Activated naive CD8-positive, alpha-beta T cell treated with anti-CD3 and anti-CD28 coated beads, Interleukin-2, amount 50 U/mL, for 24 hours (primary cell): ENCODE results near the gene C14orf180.
"Not testable (repeated sequence)": the region's sequence is repeated elsewhere in the genome, so short reads cannot be mapped to it uniquely, and the experiment has no call there.

ENCODE experiments used
- ATAC-seq: fragments of 150-1000 bp; cut with Tn5 transposase; one replicate; pipeline ENCODE4 v1.10.0; 2021
- DNase-seq: peaks from one replicate; pipeline ENCODE4 v3.0.0; 2021
- H3K27ac Mint-ChIP-seq: one replicate; pipeline ENCODE4 v1.8.0; 2021; ENCODE audit warnings: mild to moderate bottlenecking, mixed read lengths
- H3K27me3 Mint-ChIP-seq: one replicate; pipeline ENCODE4 v1.8.0; 2021; ENCODE audit warnings: mixed read lengths
- H3K36me3 Mint-ChIP-seq: one replicate; pipeline ENCODE4 v1.8.0; 2021; ENCODE audit warnings: low read depth, mixed read lengths
- H3K4me1 Mint-ChIP-seq: one replicate; pipeline ENCODE4 v1.8.0; 2021; ENCODE audit warnings: mixed read lengths
- H3K4me3 Mint-ChIP-seq: one replicate; pipeline ENCODE4 v1.8.0; 2021; ENCODE audit warnings: mild to moderate bottlenecking, moderate library complexity, mixed read lengths
- H3K9me3 Mint-ChIP-seq: one replicate; pipeline ENCODE4 v1.8.0; 2021; ENCODE audit warnings: mixed read lengths

C14orf180 gene

GRCh38 chr14:104576232-104576969 lies 3.2 kb upstream of the C14orf180 start:
- no peaks in the 10 kb centered on the region for H3K9me3 Mint-ChIP-seq
- H3K4me1 Mint-ChIP-seq, result no peaks in the 10 kb centered on the region
- peaks cover 1% of the 10 kb centered on the region for H3K27me3 Mint-ChIP-seq
- DNase-seq, result no peak
- H3K36me3 Mint-ChIP-seq, result no peaks in the 10 kb centered on the region
- ATAC-seq, result no peak
- no peak overlapping the region for H3K27ac Mint-ChIP-seq
- no peak overlapping the region for H3K4me3 Mint-ChIP-seq

- Mint-ChIP-seq H3K27me3 (peaks cover 2% of the 10 kb centered on the region), H3K9me3 (no peaks in the 10 kb centered on the region), H3K27ac (no peak overlapping the region), H3K36me3 (no peaks in the 10 kb centered on the region), H3K4me3 (no peak overlapping the region), H3K4me1 (no peaks in the 10 kb centered on the region)
- no peak for ATAC-seq
- DNase-seq, result no peak
These were observed 2.6 kb upstream of the C14orf180 start for GRCh38 chr14:104576970-104577332.

GRCh38 chr14:104577426-104577825 lies 2.1 kb upstream of the C14orf180 start:
- no peak for ATAC-seq
- DNase-seq, result no peak
- Mint-ChIP-seq H3K4me3 (no peak overlapping the region), H3K9me3 (no peaks in the 10 kb centered on the region), H3K4me1 (no peaks in the 10 kb centered on the region), H3K36me3 (no peaks in the 10 kb centered on the region), H3K27ac (no peak overlapping the region), H3K27me3 (peaks cover 2% of the 10 kb centered on the region)

- Mint-ChIP-seq H3K4me1 (no peaks in the 10 kb centered on the region), H3K4me3 (no peak overlapping the region), H3K36me3 (no peaks in the 10 kb centered on the region), H3K9me3 (no peaks in the 10 kb centered on the region), H3K27me3 (peaks cover 2% of the 10 kb centered on the region), H3K27ac (no peak overlapping the region)
- no peak for DNase-seq
- ATAC-seq, result no peak
These were observed 1.7 kb upstream of the C14orf180 start for GRCh38 chr14:104577847-104578301.

- peaks cover 2% of the 10 kb centered on the region for H3K27me3 Mint-ChIP-seq
- H3K9me3 Mint-ChIP-seq, result no peaks in the 10 kb centered on the region
- H3K27ac Mint-ChIP-seq, result no peak overlapping the region
- no peak for ATAC-seq
- no peaks in the 10 kb centered on the region for H3K36me3 Mint-ChIP-seq
- H3K4me1 Mint-ChIP-seq, result no peaks in the 10 kb centered on the region
- no peak for DNase-seq
- H3K4me3 Mint-ChIP-seq, result no peak overlapping the region
These were observed 1.2 kb upstream of the C14orf180 start for GRCh38 chr14:104578321-104578720.

- H3K27me3 Mint-ChIP-seq, DNase-seq, H3K27ac Mint-ChIP-seq, H3K9me3 Mint-ChIP-seq, ATAC-seq, H3K36me3 Mint-ChIP-seq, H3K4me1 Mint-ChIP-seq, H3K4me3 Mint-ChIP-seq: not testable (repeated sequence)
These were observed 375 bp downstream of the C14orf180 start for GRCh38 chr14:104579939-104580338.

- H3K36me3 Mint-ChIP-seq, result no peaks in the 10 kb centered on the region
- peaks cover 7% of the 10 kb centered on the region for H3K27me3 Mint-ChIP-seq
- H3K27ac Mint-ChIP-seq, result no peak overlapping the region
- DNase-seq (no peak), ATAC-seq (no peak)
- no peaks in the 10 kb centered on the region for H3K4me1 Mint-ChIP-seq
- H3K4me3 Mint-ChIP-seq, result no peak overlapping the region
- no peaks in the 10 kb centered on the region for H3K9me3 Mint-ChIP-seq
These were observed 1.4 kb downstream of the C14orf180 start for GRCh38 chr14:104580961-104581360.

GRCh38 chr14:104581521-104581920 lies 2.0 kb downstream of the C14orf180 start:
- H3K27me3 Mint-ChIP-seq, result peaks cover 7% of the 10 kb centered on the region
- H3K27ac Mint-ChIP-seq, result no peak overlapping the region
- DNase-seq, result no peak
- H3K36me3 Mint-ChIP-seq, result no peaks in the 10 kb centered on the region
- no peak for ATAC-seq
- no peaks in the 10 kb centered on the region for H3K4me1 Mint-ChIP-seq
- no peak overlapping the region for H3K4me3 Mint-ChIP-seq
- no peaks in the 10 kb centered on the region for H3K9me3 Mint-ChIP-seq

GRCh38 chr14:104582005-104582404 lies 2.4 kb downstream of the C14orf180 start:
- no peak overlapping the region for H3K27ac Mint-ChIP-seq
- H3K4me1 Mint-ChIP-seq, result no peaks in the 10 kb centered on the region
- H3K9me3 Mint-ChIP-seq, result no peaks in the 10 kb centered on the region
- DNase-seq (no peak), ATAC-seq (no peak)
- peaks cover 7% of the 10 kb centered on the region for H3K27me3 Mint-ChIP-seq
- no peaks in the 10 kb centered on the region for H3K36me3 Mint-ChIP-seq
- no peak overlapping the region for H3K4me3 Mint-ChIP-seq

- Mint-ChIP-seq H3K27ac (no peak overlapping the region), H3K36me3 (no peaks in the 10 kb centered on the region), H3K27me3 (peaks cover 7% of the 10 kb centered on the region), H3K4me3 (no peak overlapping the region), H3K4me1 (no peaks in the 10 kb centered on the region), H3K9me3 (no peaks in the 10 kb centered on the region)
- ATAC-seq, result no peak
- no peak for DNase-seq
These were observed 3.1 kb downstream of the C14orf180 start for GRCh38 chr14:104582662-104583061.

GRCh38 chr14:104583424-104584306 lies 4.1 kb downstream of the C14orf180 start:
- H3K9me3 Mint-ChIP-seq, result no peaks in the 10 kb centered on the region
- DNase-seq (no peak), ATAC-seq (no peak)
- no peaks in the 10 kb centered on the region for H3K4me1 Mint-ChIP-seq
- H3K4me3 Mint-ChIP-seq, result no peak overlapping the region
- H3K27me3 Mint-ChIP-seq, result peaks cover 7% of the 10 kb centered on the region
- no peak overlapping the region for H3K27ac Mint-ChIP-seq
- H3K36me3 Mint-ChIP-seq, result no peaks in the 10 kb centered on the region

- Mint-ChIP-seq H3K36me3 (no peaks in the 10 kb centered on the region), H3K4me3 (no peak overlapping the region), H3K27me3 (peaks cover 7% of the 10 kb centered on the region), H3K4me1 (no peaks in the 10 kb centered on the region), H3K9me3 (no peaks in the 10 kb centered on the region), H3K27ac (no peak overlapping the region)
- DNase-seq (no peak), ATAC-seq (no peak)
These were observed 5.0 kb downstream of the C14orf180 start for GRCh38 chr14:104584557-104584956.

GRCh38 chr14:104585966-104586697 lies 6.6 kb downstream of the C14orf180 start:
- Mint-ChIP-seq H3K27ac (no peak overlapping the region), H3K27me3 (peaks cover 7% of the 10 kb centered on the region), H3K9me3 (no peaks in the 10 kb centered on the region), H3K36me3 (no peaks in the 10 kb centered on the region), H3K4me3 (no peak overlapping the region), H3K4me1 (no peaks in the 10 kb centered on the region)
- DNase-seq (no peak), ATAC-seq (no peak)

GRCh38 chr14:104586832-104587620 lies 7.5 kb downstream of the C14orf180 start:
- no peak for DNase-seq
- Mint-ChIP-seq H3K27ac (no peak overlapping the region), H3K4me1 (no peaks in the 10 kb centered on the region), H3K9me3 (no peaks in the 10 kb centered on the region), H3K27me3 (peaks cover 5% of the 10 kb centered on the region), H3K36me3 (no peaks in the 10 kb centered on the region), H3K4me3 (no peak overlapping the region)
- ATAC-seq, result no peak
